C4-2B (cell line): Measurements from ENCODE around the gene CEP164.

ENCODE experiments used
- ZFX ChIP-seq: fragments of 450-650 bp; IDR thresholded peaks from 2 replicates; pipeline ENCODE4 v1.6.1; 2017
- TF ChIP-seq, protein P1 (sequence below): fragments of 450-650 bp; conservative IDR thresholded peaks from 2 replicates; pipeline ENCODE4 v1.5.1; 2017; ENCODE audit warnings: mild to moderate bottlenecking

DNA sequence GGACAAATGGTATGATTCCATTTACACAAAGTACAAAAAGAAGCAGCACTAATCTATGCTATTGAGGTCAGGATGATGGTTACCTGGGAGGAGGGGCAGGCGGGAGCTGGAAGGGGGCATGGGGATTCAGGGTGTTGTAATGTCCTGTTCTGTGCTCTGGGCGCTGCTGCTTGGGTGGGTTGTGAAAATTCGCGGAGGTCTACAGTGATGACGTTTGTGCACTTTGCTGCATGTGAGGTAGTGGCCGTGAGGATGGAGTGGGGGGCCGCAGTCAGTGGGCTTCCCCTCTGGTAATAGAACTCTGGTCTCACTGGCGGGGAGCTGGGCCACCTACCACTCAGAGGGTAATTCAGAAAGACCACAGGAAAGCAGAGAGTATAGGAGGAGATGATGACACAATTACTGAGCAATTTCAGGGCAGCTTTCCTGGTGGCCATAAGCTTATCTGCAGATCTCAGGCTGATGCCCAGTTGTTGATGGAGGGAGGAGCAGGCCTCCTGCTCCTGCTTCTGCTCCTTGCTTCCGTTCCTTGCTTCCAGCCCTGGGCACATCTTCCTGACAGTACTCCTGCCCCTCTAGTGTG is 121.5 kb downstream of the CEP164 start:
- TF ChIP-seq, protein P1, sequence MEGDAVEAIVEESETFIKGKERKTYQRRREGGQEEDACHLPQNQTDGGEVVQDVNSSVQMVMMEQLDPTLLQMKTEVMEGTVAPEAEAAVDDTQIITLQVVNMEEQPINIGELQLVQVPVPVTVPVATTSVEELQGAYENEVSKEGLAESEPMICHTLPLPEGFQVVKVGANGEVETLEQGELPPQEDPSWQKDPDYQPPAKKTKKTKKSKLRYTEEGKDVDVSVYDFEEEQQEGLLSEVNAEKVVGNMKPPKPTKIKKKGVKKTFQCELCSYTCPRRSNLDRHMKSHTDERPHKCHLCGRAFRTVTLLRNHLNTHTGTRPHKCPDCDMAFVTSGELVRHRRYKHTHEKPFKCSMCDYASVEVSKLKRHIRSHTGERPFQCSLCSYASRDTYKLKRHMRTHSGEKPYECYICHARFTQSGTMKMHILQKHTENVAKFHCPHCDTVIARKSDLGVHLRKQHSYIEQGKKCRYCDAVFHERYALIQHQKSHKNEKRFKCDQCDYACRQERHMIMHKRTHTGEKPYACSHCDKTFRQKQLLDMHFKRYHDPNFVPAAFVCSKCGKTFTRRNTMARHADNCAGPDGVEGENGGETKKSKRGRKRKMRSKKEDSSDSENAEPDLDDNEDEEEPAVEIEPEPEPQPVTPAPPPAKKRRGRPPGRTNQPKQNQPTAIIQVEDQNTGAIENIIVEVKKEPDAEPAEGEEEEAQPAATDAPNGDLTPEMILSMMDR, result no peak
- no peak for TF ChIP-seq ZFX
